ENCODE measurements around the gene BBIP1.
A peak's percentile ranks its signal among the peaks of the same experiment; 100 is the strongest.

The BBIP1 gene

GRCh38 chr10:110919971-110920881 lies 1.2 kb upstream of the BBIP1 start:
- Histone ChIP-seq H3K4me3 (ENCODE audit: insufficient read depth, low read length, poor library complexity, severe bottlenecking) (peak overlapping the region; percentile 74), H3K79me2 (ENCODE audit: insufficient read depth, low read length) (peaks cover 51% of the 10 kb centered on the region), H3K36me3 (ENCODE audit: low read length) (peaks cover 20% of the 10 kb centered on the region), H3K4me2 (ENCODE audit: low read depth, low read length, poor library complexity, severe bottlenecking) (peak overlapping the region; percentile 97), H3F3A (ENCODE audit: insufficient read depth) (peaks cover 29% of the 10 kb centered on the region), H3K9ac (ENCODE audit: low read length) (peak overlapping the region; percentile 86), H3K9me3 (ENCODE audit: insufficient read depth, low read length) (no peaks in the 10 kb centered on the region), H2AFZ (ENCODE audit: low read depth, low read length, severe bottlenecking) (no peak overlapping the region), H3K9me2 (replicated peaks; ENCODE audit: insufficient read depth, low read length) (no peaks in the 10 kb centered on the region), H3K27me3 (ENCODE audit: low read length) (no peaks in the 10 kb centered on the region), H3K27ac (ENCODE audit: low read depth, low read length) (peak overlapping the region; percentile 91), H4K20me1 (ENCODE audit: low read depth, low read length) (peaks cover 39% of the 10 kb centered on the region)
- TF ChIP-seq EZH2phosphoT487 (conservative IDR thresholded peaks at IDR 0.05; ENCODE audit: low read length) = no peak
- TF ChIP-seq, protein P1, sequence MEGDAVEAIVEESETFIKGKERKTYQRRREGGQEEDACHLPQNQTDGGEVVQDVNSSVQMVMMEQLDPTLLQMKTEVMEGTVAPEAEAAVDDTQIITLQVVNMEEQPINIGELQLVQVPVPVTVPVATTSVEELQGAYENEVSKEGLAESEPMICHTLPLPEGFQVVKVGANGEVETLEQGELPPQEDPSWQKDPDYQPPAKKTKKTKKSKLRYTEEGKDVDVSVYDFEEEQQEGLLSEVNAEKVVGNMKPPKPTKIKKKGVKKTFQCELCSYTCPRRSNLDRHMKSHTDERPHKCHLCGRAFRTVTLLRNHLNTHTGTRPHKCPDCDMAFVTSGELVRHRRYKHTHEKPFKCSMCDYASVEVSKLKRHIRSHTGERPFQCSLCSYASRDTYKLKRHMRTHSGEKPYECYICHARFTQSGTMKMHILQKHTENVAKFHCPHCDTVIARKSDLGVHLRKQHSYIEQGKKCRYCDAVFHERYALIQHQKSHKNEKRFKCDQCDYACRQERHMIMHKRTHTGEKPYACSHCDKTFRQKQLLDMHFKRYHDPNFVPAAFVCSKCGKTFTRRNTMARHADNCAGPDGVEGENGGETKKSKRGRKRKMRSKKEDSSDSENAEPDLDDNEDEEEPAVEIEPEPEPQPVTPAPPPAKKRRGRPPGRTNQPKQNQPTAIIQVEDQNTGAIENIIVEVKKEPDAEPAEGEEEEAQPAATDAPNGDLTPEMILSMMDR (IDR thresholded peaks at IDR 0.05; ENCODE audit: insufficient read depth, low read length, poor library complexity, severe bottlenecking) = no peak

DNA sequence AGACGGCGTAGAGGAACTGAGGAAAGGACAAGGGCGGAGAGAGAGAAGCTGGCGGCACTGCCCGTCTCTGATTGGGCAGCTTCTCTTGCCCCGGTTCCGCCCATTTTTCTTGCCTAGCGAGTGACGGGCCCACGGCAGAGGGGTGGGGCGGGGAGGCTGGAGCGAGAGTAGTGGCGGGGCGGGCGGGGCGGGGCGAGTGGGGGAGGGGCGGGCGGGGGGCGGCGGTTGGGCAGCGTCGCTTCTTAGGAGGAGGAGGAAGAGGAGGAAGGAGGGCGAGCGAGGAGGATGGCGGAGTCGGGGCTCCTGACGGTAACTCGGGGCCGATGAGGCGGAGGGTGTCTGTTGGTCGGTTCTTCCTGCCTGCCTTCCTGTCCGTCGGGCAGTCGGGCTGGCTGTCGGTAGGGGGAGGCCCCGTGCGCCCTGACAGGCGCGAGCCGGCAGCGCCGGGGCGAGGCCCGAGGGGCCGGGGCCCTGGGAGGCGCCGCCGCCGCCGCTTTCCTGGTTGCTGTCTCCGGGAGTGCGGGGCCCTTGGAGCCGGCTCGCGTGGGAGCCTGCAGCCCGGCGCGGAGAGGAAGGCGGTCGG lies 460 bp upstream of the BBIP1 start, which contains the start of gene SHOC2:
Gene SHOC2, plus strand, starts transcription at position 256 of the 583 bp plus-strand sequence. CDS start 44,755 bp downstream, outside the sequence.
- Histone ChIP-seq H3K36me3 (ENCODE audit: low read length) (peaks cover 20% of the 10 kb centered on the region), H3K27me3 (ENCODE audit: low read length) (no peaks in the 10 kb centered on the region), H3K9me2 (replicated peaks; ENCODE audit: insufficient read depth, low read length) (no peaks in the 10 kb centered on the region), H2AFZ (ENCODE audit: low read depth, low read length, severe bottlenecking) (peak within 1 kb of the TSS; percentile 93), H3K27ac (ENCODE audit: low read depth, low read length) (peak within 1 kb of the TSS; percentile 91), H3K79me2 (ENCODE audit: insufficient read depth, low read length) (peaks cover 43% of the 10 kb centered on the region), H3K4me3 (ENCODE audit: insufficient read depth, low read length, poor library complexity, severe bottlenecking) (peak within 1 kb of the TSS; percentile 74), H3F3A (ENCODE audit: insufficient read depth) (peaks cover 29% of the 10 kb centered on the region), H3K9me3 (ENCODE audit: insufficient read depth, low read length) (no peaks in the 10 kb centered on the region), H4K20me1 (ENCODE audit: low read depth, low read length) (peaks cover 35% of the 10 kb centered on the region), H3K9ac (ENCODE audit: low read length) (peak within 1 kb of the TSS; percentile 86), H3K4me2 (ENCODE audit: low read depth, low read length, poor library complexity, severe bottlenecking) (peak within 1 kb of the TSS; percentile 97)
- no peak for TF ChIP-seq EZH2phosphoT487 (conservative IDR thresholded peaks at IDR 0.05; ENCODE audit: low read length)
- TF ChIP-seq, protein P1 (IDR thresholded peaks at IDR 0.05; ENCODE audit: insufficient read depth, low read length, poor library complexity, severe bottlenecking) = no peak

DNA sequence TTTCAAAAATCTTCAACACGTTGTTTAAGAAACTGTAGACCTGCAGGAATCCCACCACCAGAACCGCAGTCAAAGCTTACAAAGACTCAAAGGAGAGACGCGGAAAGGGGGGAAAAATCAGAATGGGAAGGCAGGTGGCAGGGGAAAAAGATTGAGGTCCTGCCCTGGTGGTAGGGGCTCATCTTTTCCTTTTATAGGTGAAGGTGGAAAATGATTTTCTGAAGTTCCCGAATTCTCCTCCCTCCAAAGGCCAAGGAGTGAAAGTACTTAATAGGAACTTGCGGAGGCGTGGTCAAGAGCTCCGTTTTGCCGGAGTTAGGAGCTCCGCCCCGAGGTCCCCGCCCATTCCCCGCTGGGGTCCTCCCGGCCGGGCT lies 724 bp downstream of the BBIP1 start:
- peak overlapping the region; percentile 67 for H3K4me3 ChIP-seq (ENCODE audit: insufficient read depth, low read length, poor library complexity, severe bottlenecking)
- H3K27me3 ChIP-seq (ENCODE audit: low read length) = no peaks in the 10 kb centered on the region
- H3K36me3 ChIP-seq (ENCODE audit: low read length) = peaks cover 12% of the 10 kb centered on the region
- peaks cover 31% of the 10 kb centered on the region for H3K79me2 ChIP-seq (ENCODE audit: insufficient read depth, low read length)
- no peaks in the 10 kb centered on the region for H3K9me3 ChIP-seq (ENCODE audit: insufficient read depth, low read length)
- peak overlapping the region; percentile 75 for H3K9ac ChIP-seq (ENCODE audit: low read length)
- peaks cover 23% of the 10 kb centered on the region for H4K20me1 ChIP-seq (ENCODE audit: low read depth, low read length)
- H3K9me2 ChIP-seq (replicated peaks; ENCODE audit: insufficient read depth, low read length) = no peaks in the 10 kb centered on the region
- H2AFZ ChIP-seq (ENCODE audit: low read depth, low read length, severe bottlenecking) = peak overlapping the region; percentile 93
- H3K4me2 ChIP-seq (ENCODE audit: low read depth, low read length, poor library complexity, severe bottlenecking) = peak overlapping the region; percentile 80
- peaks cover 29% of the 10 kb centered on the region for H3F3A ChIP-seq (ENCODE audit: insufficient read depth)
- H3K27ac ChIP-seq (ENCODE audit: low read depth, low read length) = peak overlapping the region; percentile 87
- TF ChIP-seq, protein P1 (IDR thresholded peaks at IDR 0.05; ENCODE audit: insufficient read depth, low read length, poor library complexity, severe bottlenecking) = no peak
- TF ChIP-seq EZH2phosphoT487 (conservative IDR thresholded peaks at IDR 0.05; ENCODE audit: low read length) = no peak
